Measurements from ENCODE around the gene BRD4.
A peak's percentile ranks its signal among the peaks of the same experiment; 100 is the strongest.

BRD4 gene

GRCh38 chr19:15268192-15268927, 64.0 kb downstream of the BRD4 start:
- TF ChIP-seq TAF1 (IDR thresholded peaks at IDR 0.05; ENCODE audit: borderline replicate concordance, low read depth, low read length): no peak
- no peak for TF ChIP-seq POLR2AphosphoS5 (IDR thresholded peaks at IDR 0.05; ENCODE audit: low read depth, low read length)
- no peak for TF ChIP-seq POLR2A (IDR thresholded peaks at IDR 0.05; ENCODE audit: low read depth, low read length)
- DNase-seq (ENCODE audit: insufficient read length) (no peak), FAIRE-seq (no peak)

GRCh38 chr19:15266683-15267082, 65.7 kb downstream of the BRD4 start:
- FAIRE-seq (no peak), DNase-seq (ENCODE audit: insufficient read length) (no peak)
- no peak for TF ChIP-seq POLR2A (IDR thresholded peaks at IDR 0.05; ENCODE audit: low read depth, low read length)
- no peak for TF ChIP-seq TAF1 (IDR thresholded peaks at IDR 0.05; ENCODE audit: borderline replicate concordance, low read depth, low read length)
- no peak for TF ChIP-seq POLR2AphosphoS5 (IDR thresholded peaks at IDR 0.05; ENCODE audit: low read depth, low read length)

GRCh38 chr19:15265850-15266248, 66.5 kb downstream of the BRD4 start:
- TF ChIP-seq TAF1 (IDR thresholded peaks at IDR 0.05; ENCODE audit: borderline replicate concordance, low read depth, low read length): no peak
- TF ChIP-seq POLR2A (IDR thresholded peaks at IDR 0.05; ENCODE audit: low read depth, low read length): no peak
- no peak for TF ChIP-seq POLR2AphosphoS5 (IDR thresholded peaks at IDR 0.05; ENCODE audit: low read depth, low read length)
- no peak for DNase-seq (ENCODE audit: insufficient read length)
- no peak for FAIRE-seq

GRCh38 chr19:15265214-15265849, 67.0 kb downstream of the BRD4 start:
- no peak for TF ChIP-seq POLR2AphosphoS5 (IDR thresholded peaks at IDR 0.05; ENCODE audit: low read depth, low read length)
- no peak for TF ChIP-seq POLR2A (IDR thresholded peaks at IDR 0.05; ENCODE audit: low read depth, low read length)
- no peak for TF ChIP-seq TAF1 (IDR thresholded peaks at IDR 0.05; ENCODE audit: borderline replicate concordance, low read depth, low read length)
- FAIRE-seq (no peak), DNase-seq (ENCODE audit: insufficient read length) (no peak)

GRCh38 chr19:15264933-15265206, 67.5 kb downstream of the BRD4 start:
- FAIRE-seq (no peak), DNase-seq (ENCODE audit: insufficient read length) (no peak)
- TF ChIP-seq POLR2AphosphoS5 (IDR thresholded peaks at IDR 0.05; ENCODE audit: low read depth, low read length) (no peak), TAF1 (IDR thresholded peaks at IDR 0.05; ENCODE audit: borderline replicate concordance, low read depth, low read length) (no peak), POLR2A (IDR thresholded peaks at IDR 0.05; ENCODE audit: low read depth, low read length) (no peak)

GRCh38 chr19:15264061-15264932, 68.0 kb downstream of the BRD4 start:
- DNase-seq (ENCODE audit: insufficient read length) (peak; percentile 68), FAIRE-seq (peak; percentile 78)
- TF ChIP-seq TAF1 (IDR thresholded peaks at IDR 0.05; ENCODE audit: borderline replicate concordance, low read depth, low read length) (no peak), POLR2AphosphoS5 (IDR thresholded peaks at IDR 0.05; ENCODE audit: low read depth, low read length) (no peak), POLR2A (IDR thresholded peaks at IDR 0.05; ENCODE audit: low read depth, low read length) (no peak)

- DNase-seq (ENCODE audit: insufficient read length) (no peak), FAIRE-seq (no peak)
- TF ChIP-seq POLR2A (IDR thresholded peaks at IDR 0.05; ENCODE audit: low read depth, low read length) (no peak), TAF1 (IDR thresholded peaks at IDR 0.05; ENCODE audit: borderline replicate concordance, low read depth, low read length) (no peak), POLR2AphosphoS5 (IDR thresholded peaks at IDR 0.05; ENCODE audit: low read depth, low read length) (no peak)
Measured at GRCh38 chr19:15263361-15263985, 68.9 kb downstream of the BRD4 start.

- DNase-seq (ENCODE audit: insufficient read length) (no peak), FAIRE-seq (no peak)
- TF ChIP-seq POLR2AphosphoS5 (IDR thresholded peaks at IDR 0.05; ENCODE audit: low read depth, low read length) (no peak), POLR2A (IDR thresholded peaks at IDR 0.05; ENCODE audit: low read depth, low read length) (no peak), TAF1 (IDR thresholded peaks at IDR 0.05; ENCODE audit: borderline replicate concordance, low read depth, low read length) (no peak)
Measured at GRCh38 chr19:15262011-15262410, 70.3 kb downstream of the BRD4 start.

- TF ChIP-seq TAF1 (IDR thresholded peaks at IDR 0.05; ENCODE audit: borderline replicate concordance, low read depth, low read length) (no peak), POLR2A (IDR thresholded peaks at IDR 0.05; ENCODE audit: low read depth, low read length) (no peak), POLR2AphosphoS5 (IDR thresholded peaks at IDR 0.05; ENCODE audit: low read depth, low read length) (no peak)
- FAIRE-seq (no peak), DNase-seq (ENCODE audit: insufficient read length) (no peak)
Measured at GRCh38 chr19:15260939-15261338, 71.4 kb downstream of the BRD4 start.

GRCh38 chr19:15259907-15260306, 72.4 kb downstream of the BRD4 start:
- TF ChIP-seq POLR2AphosphoS5 (IDR thresholded peaks at IDR 0.05; ENCODE audit: low read depth, low read length) (no peak), POLR2A (IDR thresholded peaks at IDR 0.05; ENCODE audit: low read depth, low read length) (no peak), TAF1 (IDR thresholded peaks at IDR 0.05; ENCODE audit: borderline replicate concordance, low read depth, low read length) (no peak)
- peak; percentile 42 for FAIRE-seq
- DNase-seq (ENCODE audit: insufficient read length): no peak

GRCh38 chr19:15257782-15258181, 74.6 kb downstream of the BRD4 start:
- no peak for FAIRE-seq
- TF ChIP-seq POLR2AphosphoS5 (IDR thresholded peaks at IDR 0.05; ENCODE audit: low read depth, low read length) (no peak), POLR2A (IDR thresholded peaks at IDR 0.05; ENCODE audit: low read depth, low read length) (no peak), TAF1 (IDR thresholded peaks at IDR 0.05; ENCODE audit: borderline replicate concordance, low read depth, low read length) (no peak)
- no peak for DNase-seq (ENCODE audit: insufficient read length)
